HG03097 (cell line): Measurements from ENCODE around the gene MCTP2.

ENCODE experiments used
- ATAC-seq: cut with Tn5 transposase; IDR thresholded peaks from one replicate; pipeline ENCODE4 v1.9.1; 2021; ENCODE audit not compliant: unreplicated experiment, low FRiP score

MCTP2 gene

DNA sequence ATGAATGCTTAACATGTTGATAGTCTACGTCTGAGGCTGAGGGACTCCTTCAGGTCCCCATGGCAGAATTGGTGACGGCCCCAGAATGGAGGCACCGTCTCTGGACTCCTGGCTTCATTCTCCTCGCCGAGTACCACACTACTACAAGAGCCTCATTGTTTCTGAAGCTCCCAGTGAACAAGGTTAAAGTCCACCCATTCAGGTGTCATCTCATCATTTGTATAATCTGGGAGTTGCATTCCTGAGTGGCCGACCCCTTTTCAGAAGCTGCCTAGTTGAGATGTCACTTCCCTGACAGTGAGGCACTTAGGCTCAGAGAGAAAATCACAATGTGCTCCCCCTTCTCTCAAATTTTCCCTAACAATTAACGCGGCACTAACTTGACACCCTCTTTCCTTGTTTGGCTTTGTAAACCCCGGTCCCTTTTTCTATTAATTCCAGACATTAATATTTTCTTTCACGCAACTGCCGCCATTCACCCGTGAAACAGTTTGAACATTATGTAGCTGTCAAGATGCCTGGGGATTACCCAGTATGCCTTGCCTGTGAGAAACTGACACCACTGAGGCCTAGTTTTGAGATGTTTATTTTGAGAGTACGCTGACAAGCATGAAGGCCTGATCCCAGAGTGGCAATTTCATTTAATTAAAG is 105.6 kb downstream of the MCTP2 start:
- ATAC-seq: no peak

DNA sequence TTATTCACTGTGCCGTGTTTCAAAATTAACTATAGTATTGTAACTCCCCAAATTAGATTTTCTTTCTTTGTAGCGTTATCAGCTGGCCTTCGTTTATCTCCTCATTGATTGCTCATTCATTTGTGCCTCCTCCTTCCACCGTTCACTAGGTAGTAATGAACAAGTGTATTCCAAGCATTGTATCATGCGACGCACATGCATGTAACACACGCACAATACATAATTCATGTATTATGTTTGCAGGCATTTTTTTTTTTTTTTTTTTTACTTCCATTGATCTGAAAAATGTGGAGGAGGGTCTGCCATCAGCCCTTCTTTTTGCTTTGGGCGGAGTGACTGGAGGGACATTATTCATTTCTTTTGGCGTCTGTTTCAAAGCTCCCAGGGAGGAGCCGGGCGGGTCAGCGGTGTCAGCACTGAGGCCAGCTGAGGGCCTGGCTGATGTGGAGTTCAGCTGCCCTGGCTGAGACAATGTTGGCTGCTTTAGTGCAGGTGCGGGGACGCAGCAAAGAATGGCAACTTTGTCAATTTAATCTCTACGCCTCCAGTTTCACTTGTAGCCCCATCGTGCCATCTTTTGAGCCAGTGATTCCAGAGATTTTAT is 107.0 kb downstream of the MCTP2 start:
- no peak for ATAC-seq

GRCh38 chr15:94346282-94346681 is 114.9 kb downstream of the MCTP2 start:
- no peak for ATAC-seq

- ATAC-seq: no peak
These were observed 116.7 kb downstream of the MCTP2 start for GRCh38 chr15:94348084-94348483.

DNA sequence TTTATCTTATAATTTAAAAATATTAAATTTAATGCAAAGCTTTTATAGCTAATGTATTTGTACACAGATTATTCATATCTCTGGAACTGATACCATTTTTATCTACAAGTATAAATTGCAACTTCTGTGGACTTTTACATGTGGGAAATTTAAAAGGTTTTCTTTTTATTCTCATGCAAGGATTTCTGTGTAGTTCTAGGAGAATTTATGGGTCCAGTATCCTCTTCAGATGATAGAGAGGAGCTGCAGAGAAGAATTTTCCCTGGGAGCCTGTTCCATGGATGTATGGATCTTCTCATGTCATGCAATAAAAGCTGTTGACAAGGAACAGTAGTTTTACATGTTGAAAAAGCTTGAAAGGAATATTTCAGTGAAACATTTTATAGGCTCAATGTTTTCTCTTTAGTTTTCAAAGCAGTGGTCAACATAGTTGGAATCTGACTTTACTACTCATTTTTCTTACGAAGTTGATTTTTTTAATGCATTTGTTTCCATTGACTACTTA is 119.7 kb downstream of the MCTP2 start:
- no peak for ATAC-seq

DNA sequence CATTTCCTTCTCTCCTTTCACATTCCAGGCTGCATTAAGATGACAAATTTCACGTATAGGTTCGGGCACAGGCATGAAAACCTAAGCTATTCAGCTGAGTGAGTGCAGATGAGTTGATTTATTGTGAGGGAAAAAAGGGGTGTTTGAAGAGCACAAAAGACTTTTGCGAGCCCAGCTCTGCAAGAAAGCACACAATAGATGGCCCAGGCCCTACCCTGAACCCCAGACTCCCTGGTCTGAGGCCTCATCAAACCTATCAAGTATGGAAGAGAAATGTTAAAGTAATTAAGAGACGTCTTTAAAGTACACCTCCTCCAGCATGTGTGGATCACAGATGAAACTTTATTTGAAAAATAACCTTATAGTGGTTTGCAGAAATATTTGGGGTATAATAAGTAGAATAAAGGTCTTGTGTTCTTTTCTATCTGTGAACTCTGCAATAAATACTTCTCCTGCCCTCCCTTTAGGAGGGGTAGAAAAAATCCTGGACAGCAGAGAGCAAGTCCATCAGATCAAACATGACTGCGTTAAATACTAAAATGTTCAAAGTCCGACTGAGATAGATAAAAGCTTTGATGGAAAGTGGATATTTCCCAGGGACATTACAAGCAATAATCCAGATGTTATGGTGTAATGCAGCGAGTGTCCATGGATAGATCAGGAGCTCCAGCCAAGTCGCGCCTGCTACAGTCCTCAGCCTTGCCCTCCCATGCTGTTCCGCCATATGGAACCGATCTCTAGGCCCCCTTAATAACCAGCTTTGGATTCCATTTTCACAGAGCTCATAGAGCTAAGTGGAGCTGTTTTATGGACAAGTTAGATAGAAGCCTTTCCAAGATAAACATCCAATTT is 121.5 kb downstream of the MCTP2 start:
- ATAC-seq: no peak

DNA sequence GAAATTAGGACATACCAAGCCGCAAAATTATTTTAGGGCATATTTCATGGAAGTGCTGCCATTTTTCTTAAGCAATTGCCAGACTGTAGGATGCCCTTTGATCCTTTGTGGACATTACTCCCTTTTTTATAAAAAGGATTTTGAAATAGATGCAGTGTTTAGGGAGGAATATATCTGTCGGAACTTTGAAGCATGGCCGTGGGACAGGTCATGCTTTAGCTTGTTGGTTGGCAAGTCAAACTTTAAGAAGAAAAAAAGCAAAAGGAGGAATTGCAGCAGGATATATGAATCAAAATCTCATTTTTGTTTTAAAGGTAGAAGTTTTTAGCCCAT is 122.1 kb downstream of the MCTP2 start:
- no peak for ATAC-seq

DNA sequence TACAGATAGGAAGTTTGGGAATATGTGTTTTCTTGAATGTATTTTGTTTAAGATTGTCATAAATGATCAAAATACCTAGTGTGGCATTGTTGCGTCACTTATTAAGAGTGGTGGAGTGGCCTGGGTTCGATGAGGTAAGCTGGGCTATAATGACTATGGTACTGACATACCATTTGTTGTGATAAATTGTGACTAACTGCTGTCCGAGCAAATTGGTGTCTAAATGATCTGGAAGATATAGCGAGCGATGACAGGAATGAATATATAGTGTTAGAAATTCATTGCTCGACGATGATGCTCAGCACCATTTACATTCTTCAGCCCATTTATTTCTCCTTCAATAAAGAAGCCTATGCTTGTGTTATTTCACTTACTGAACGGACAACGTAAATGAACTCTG is 123.3 kb downstream of the MCTP2 start:
- ATAC-seq: no peak

GRCh38 chr15:94359716-94360115 is 128.4 kb downstream of the MCTP2 start:
- ATAC-seq: no peak

DNA sequence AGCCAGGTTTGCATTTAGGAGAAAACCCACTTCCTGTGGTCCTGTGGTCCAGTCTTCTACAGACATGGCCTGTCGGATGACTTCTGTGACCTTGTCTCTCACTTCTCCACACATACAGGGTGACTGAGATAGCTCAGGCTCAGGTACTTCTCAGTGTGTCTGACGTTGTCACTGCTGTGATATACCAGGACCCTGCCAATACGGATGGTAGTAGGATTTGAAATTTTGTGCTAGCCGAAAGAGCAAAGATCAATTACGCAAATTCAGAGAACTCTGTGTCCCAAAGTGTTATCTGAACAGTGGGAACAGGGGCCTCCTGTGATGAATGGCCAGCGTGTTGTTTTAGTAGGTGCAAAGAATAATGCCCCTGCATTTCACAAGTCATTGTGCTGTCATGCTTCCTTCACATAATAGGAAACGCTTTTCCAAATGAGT is 128.9 kb downstream of the MCTP2 start:
- no peak for ATAC-seq

GRCh38 chr15:94362385-94363092 is 131.2 kb downstream of the MCTP2 start:
- ATAC-seq: no peak

- ATAC-seq: no peak
These were observed 132.0 kb downstream of the MCTP2 start for GRCh38 chr15:94363382-94363781.

DNA sequence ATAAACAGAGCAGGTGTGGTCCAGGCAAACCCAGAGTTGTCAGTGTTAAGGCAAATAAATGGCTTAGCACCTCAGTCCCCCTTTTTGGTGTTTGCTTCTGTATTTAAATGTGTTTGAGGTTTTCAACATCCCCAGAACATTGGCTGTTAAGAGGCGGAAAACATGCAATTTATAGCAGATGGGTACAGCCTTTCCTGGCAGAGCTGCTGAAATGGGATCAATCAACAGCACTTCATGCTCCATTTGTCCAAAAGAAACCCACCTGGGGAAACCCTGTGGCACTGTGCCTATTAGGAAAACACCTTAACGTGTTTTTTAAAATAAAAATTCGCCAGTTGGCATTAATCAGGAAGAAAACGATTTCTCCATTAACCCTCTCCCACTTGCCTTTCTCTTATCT is 135.4 kb downstream of the MCTP2 start:
- ATAC-seq: no peak

- no peak for ATAC-seq
These were observed 136.6 kb downstream of the MCTP2 start for GRCh38 chr15:94367726-94368535.

DNA sequence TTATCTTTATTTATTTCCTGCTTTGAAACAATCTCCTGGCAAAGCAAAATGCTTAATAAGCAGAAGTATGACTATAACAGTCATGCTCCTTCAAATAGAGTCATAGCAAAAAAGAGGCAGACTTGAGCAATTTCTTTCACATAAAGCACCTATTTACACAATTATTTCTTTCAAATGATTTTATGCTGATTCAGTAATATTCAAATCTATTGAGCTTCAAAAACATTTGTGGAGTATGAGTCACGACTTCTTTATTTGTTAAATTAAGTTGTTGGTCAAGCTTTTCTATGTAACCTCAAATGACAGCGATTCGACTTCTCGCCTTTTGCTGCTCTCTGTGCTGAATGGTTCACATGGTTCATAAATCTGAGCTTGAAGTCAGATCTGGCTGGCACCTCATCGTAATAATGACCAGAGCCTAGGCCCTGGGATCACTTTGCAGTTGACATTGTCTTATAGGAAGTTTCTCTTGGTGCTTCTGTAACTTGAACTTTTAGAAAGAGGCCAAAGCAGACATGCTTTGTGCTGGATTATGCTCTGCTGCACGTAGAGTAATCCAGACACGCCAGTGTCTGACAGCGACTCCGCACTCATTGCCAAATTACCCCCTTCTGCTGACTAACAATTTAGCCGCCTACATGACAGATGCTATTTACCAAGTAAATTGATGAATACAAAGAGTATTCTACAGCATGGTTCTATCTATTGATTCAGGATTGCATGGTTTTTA is 139.0 kb downstream of the MCTP2 start:
- no peak for ATAC-seq

- no peak for ATAC-seq
These were observed 139.6 kb downstream of the MCTP2 start for GRCh38 chr15:94370936-94371285.

- ATAC-seq: no peak
These were observed 141.5 kb downstream of the MCTP2 start for GRCh38 chr15:94372821-94373220.

DNA sequence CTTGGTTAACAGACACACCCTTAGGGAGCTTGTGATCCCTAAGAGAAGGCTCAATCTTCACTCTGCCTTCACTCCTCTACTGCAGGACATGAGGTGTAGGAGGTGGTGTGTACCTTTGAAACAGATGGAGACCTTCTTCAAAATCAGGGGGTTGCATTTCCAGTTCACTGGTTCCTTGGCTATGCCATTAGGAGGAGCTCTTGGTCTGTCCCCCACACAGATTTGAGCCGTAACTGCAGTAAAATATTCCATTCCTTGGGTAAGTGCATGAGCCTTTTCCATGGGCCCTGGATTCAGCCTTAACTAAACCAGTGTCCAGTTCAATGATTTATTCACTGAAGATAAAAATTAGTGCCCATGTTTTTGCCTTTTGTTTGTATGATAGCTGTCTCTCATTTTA is 144.6 kb downstream of the MCTP2 start:
- no peak for ATAC-seq

DNA sequence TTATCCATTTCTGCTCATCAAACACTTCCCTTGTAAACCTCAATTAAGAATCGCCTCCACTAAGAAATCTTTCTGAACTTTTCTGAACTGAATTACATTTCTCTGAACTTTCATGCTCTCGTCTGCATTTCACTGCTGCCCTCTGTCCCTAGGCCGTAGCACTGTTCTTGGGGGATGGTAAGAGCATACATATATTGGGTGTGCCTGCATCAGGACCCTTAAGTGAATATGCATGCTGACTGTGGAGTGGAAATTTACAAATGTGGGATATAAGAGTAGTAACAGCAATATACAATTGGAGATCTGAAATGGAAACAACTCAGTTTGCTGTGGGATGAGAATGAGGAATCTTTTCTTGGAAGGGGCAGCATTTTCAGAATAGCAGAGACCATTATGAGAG is 148.6 kb downstream of the MCTP2 start:
- no peak for ATAC-seq

DNA sequence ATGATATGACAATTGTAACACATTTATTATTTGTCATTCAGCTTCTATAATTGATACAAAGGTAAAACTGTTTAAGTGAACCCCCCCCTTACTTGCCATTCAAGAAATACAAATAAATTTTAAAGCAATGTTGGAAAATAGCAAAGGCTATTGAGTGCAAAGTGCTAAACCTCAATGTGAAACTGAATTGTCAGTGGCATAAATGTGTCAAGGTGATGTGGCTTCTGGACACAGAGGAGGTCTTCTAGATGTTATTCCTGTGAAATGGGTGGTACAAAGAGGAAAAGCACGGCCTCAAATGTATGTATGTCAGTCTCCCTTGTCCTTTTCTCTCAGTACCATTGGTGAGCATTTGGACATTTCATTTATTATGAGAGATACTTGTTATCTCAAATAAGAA is 149.4 kb downstream of the MCTP2 start:
- no peak for ATAC-seq
